ENCODE results near the gene KRT23.
A peak's percentile ranks its signal among the peaks of the same experiment; 100 is the strongest.
"Not testable (repeated sequence)": the region's sequence is repeated elsewhere in the genome, so short reads cannot be mapped to it uniquely, and the experiment has no call there.

Gene KRT23

GRCh38 chr17:40932608-40933007, 4.8 kb downstream of the KRT23 start:
- Mint-ChIP-seq H3K4me1 (no peaks in the 10 kb centered on the region), H3K27me3 (peaks cover 13% of the 10 kb centered on the region), H3K9me3 (no peaks in the 10 kb centered on the region), H3K27ac (no peak overlapping the region), H3K4me3 (no peak overlapping the region)
- no peak for ATAC-seq
- DNase-seq: no peak

DNA sequence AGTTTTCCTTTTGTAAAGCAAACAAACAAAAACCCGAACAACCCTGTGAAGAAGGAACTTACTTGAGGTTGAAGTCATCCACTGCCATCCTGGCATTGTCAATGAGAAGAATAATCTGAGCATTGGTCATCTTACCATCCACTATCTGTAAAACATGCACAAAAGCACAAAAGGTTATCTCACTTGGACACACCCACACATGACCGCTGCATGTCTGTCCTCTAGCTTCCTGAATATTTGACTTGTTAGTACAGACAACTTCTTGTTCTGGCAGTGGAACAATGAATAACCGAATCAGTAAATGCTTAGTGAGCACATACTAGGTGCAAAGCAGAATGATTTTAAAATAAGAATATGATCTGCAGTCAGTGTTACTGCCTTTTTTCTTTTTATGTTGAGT, 6.1 kb downstream of the KRT23 start:
- DNase-seq: no peak

GRCh38 chr17:40926341-40926740, 11.1 kb downstream of the KRT23 start:
- peaks cover 2% of the 10 kb centered on the region for H3K4me1 Mint-ChIP-seq
- H3K27ac Mint-ChIP-seq: no peak overlapping the region
- ATAC-seq: no peak
- peaks cover 22% of the 10 kb centered on the region for H3K27me3 Mint-ChIP-seq
- H3K4me3 Mint-ChIP-seq: no peak overlapping the region
- no peak for DNase-seq
- no peaks in the 10 kb centered on the region for H3K9me3 Mint-ChIP-seq

More for the DNA sequence above, 6.1 kb downstream of the KRT23 start:
- no peak for ATAC-seq
- no peak overlapping the region for H3K4me3 Mint-ChIP-seq
- no peak overlapping the region for H3K27ac Mint-ChIP-seq
- H3K27me3 Mint-ChIP-seq: peaks cover 16% of the 10 kb centered on the region
- H3K4me1 Mint-ChIP-seq: no peaks in the 10 kb centered on the region
- H3K9me3 Mint-ChIP-seq: no peaks in the 10 kb centered on the region

- no peak overlapping the region for H3K4me3 Mint-ChIP-seq
- H3K27me3 Mint-ChIP-seq: peaks cover 21% of the 10 kb centered on the region
- ATAC-seq (no peak), DNase-seq (no peak)
- H3K9me3 Mint-ChIP-seq: no peaks in the 10 kb centered on the region
- peaks cover 7% of the 10 kb centered on the region for H3K4me1 Mint-ChIP-seq
- H3K27ac Mint-ChIP-seq: peak overlapping the region in 1 of 2 donors; percentile 94
These were observed 15.2 kb downstream of the KRT23 start for GRCh38 chr17:40922239-40922638.

DNA sequence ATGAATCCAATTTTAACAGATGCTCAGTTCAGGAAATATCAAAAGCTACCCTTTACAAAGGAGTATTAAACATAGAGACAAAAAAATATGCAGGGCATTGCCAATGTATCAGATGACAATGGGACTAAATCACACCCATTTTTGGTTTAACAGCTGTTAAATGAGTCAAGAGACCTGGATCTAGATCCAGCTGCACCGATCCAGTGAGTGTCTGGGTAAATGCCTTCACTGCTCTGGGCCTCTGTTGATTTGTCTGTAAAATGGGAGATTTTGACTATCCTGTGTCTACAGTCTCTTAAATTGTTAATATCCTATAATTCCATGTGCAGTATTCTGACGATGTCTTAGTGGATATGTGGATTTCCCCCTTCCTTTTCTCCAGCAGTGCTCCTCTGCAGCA, 16.4 kb downstream of the KRT23 start:
- ATAC-seq (no peak), DNase-seq (no peak)
- H3K9me3 Mint-ChIP-seq: no peaks in the 10 kb centered on the region
- no peak overlapping the region for H3K4me3 Mint-ChIP-seq
- no peak overlapping the region for H3K27ac Mint-ChIP-seq
- peaks cover 7% of the 10 kb centered on the region for H3K4me1 Mint-ChIP-seq
- peaks cover 9% of the 10 kb centered on the region for H3K27me3 Mint-ChIP-seq

GRCh38 chr17:40917116-40917515, 20.3 kb downstream of the KRT23 start:
- ATAC-seq, DNase-seq, H3K27ac Mint-ChIP-seq, H3K27me3 Mint-ChIP-seq, H3K9me3 Mint-ChIP-seq, H3K4me3 Mint-ChIP-seq: not testable (repeated sequence)
- H3K4me1 Mint-ChIP-seq: peaks cover 14% of the 10 kb centered on the region

DNA sequence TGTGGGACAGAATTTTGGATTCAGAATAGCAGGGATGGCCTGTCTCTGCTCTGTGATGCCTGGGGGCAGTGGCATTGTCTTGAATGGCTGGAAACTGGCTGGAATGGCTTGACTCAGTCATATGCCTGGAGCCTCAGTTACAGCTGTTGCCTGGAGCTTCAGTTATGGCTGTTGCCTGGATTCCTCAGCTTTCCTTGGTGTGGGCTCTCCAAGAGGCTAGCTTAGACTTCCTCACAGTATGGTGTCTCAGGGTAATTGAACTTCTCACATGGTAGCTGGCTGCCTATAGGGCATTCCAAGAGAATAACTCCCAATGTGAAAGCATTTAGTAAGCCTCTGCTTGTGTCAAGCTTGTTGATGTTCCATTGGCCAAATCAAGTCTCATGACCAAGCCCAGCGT, 21.1 kb downstream of the KRT23 start:
- no peaks in the 10 kb centered on the region for H3K27me3 Mint-ChIP-seq
- H3K4me1 Mint-ChIP-seq: peaks cover 12% of the 10 kb centered on the region
- DNase-seq (no peak), ATAC-seq (no peak)
- H3K27ac Mint-ChIP-seq: no peak overlapping the region
- no peak overlapping the region for H3K4me3 Mint-ChIP-seq
- H3K9me3 Mint-ChIP-seq: no peaks in the 10 kb centered on the region

DNA sequence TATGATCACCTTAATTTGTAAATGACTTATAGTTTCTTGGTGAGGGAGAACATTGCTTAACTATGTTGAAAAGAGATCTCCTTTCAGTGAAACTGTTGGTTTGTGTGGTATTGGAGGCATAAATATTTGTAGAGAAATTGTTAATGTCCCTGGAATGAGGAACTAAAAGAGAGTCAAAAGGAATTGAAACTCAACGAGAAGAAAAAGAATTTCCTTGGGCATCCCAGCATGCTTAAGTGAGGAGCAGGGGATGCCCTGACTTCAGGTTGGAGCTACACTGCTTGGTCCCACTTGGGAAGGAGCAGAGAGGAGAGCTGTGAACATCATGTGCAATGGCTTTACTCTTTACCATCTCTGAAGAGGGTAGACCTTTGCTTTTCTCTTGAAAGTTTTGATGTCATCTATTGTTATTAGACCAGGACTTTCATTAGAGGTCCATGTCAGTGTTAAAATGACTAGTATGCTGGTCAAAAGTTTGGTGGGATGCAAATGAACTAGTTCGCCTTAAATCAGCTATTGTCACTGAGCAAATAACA, 21.7 kb downstream of the KRT23 start:
- ATAC-seq (no peak), DNase-seq (no peak)
- H3K4me3 Mint-ChIP-seq: no peak overlapping the region
- no peaks in the 10 kb centered on the region for H3K27me3 Mint-ChIP-seq
- H3K27ac Mint-ChIP-seq: peak overlapping the region in 1 of 2 donors; percentile 27
- H3K4me1 Mint-ChIP-seq: peaks cover 7% of the 10 kb centered on the region
- no peaks in the 10 kb centered on the region for H3K9me3 Mint-ChIP-seq

DNA sequence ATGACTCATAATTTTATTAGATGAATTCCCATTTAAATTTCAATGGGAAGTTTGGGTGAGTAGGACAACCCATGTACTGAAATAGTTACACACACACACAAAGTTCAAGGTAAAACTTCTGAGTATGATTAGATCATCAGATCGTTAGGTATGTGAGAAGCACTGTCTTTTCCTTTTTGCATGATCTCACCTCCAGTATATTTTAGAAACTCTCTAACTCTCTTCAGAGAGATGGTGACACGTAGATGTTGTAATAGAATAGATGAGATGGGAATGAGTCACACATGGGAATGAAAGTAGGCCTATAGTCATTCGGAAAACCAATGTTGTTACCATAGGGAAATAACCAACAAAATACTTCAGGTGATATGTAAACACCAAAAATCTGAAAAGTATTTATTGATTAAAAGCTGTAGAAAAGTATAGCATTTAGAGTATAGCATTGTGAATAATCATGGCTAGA, 22.2 kb downstream of the KRT23 start:
- Mint-ChIP-seq H3K4me3 (no peak overlapping the region), H3K4me1 (peaks cover 7% of the 10 kb centered on the region), H3K27ac (peak overlapping the region; percentile 27 to 30), H3K27me3 (no peaks in the 10 kb centered on the region), H3K9me3 (no peaks in the 10 kb centered on the region)
- DNase-seq (no peak), ATAC-seq (peak; percentile 88)

GRCh38 chr17:40914075-40914855, 23.2 kb downstream of the KRT23 start:
- H3K4me1 Mint-ChIP-seq: peaks cover 9% of the 10 kb centered on the region
- no peaks in the 10 kb centered on the region for H3K9me3 Mint-ChIP-seq
- DNase-seq (no peak), ATAC-seq (no peak)
- H3K27me3 Mint-ChIP-seq: peaks cover 2% of the 10 kb centered on the region
- H3K4me3 Mint-ChIP-seq: no peak overlapping the region
- H3K27ac Mint-ChIP-seq: no peak overlapping the region

- no peak for DNase-seq
- Mint-ChIP-seq H3K4me1 (peaks cover 12% of the 10 kb centered on the region), H3K27ac (no peak overlapping the region), H3K27me3 (peaks cover 17% of the 10 kb centered on the region), H3K4me3 (no peak overlapping the region), H3K9me3 (no peaks in the 10 kb centered on the region)
- ATAC-seq: no peak
These were observed 24.8 kb downstream of the KRT23 start for GRCh38 chr17:40912486-40913210.

GRCh38 chr17:40910441-40910841, 27.0 kb downstream of the KRT23 start:
- H3K27me3 Mint-ChIP-seq: peaks cover 37% of the 10 kb centered on the region
- DNase-seq: no peak
- no peak for ATAC-seq
- H3K4me1 Mint-ChIP-seq: peaks cover 10% of the 10 kb centered on the region
- no peaks in the 10 kb centered on the region for H3K9me3 Mint-ChIP-seq
- H3K27ac Mint-ChIP-seq: no peak overlapping the region
- no peak overlapping the region for H3K4me3 Mint-ChIP-seq

GRCh38 chr17:40909755-40910154, 27.7 kb downstream of the KRT23 start:
- DNase-seq (no peak), ATAC-seq (no peak)
- peaks cover 5% of the 10 kb centered on the region for H3K4me1 Mint-ChIP-seq
- peaks cover 37% of the 10 kb centered on the region for H3K27me3 Mint-ChIP-seq
- H3K27ac Mint-ChIP-seq: no peak overlapping the region
- no peaks in the 10 kb centered on the region for H3K9me3 Mint-ChIP-seq
- no peak overlapping the region for H3K4me3 Mint-ChIP-seq

DNA sequence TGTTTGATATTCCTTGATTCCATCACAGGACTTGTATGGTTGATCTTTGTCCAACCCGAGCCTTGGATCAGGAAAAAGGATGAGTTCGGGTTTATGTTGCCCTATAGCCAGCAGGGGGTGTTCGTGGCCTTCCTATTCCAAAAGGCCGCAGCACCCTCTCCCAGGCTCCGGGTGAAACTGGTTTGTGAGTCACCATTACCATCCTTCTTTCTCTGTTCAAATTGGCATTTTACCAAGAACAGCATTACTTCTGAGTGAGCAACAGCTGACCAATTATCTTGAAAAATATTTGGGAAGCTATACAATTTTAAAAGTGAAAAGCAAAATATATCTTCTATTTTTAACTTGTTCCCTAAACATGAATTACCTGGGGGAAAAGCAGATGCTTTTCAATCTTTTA, 28.1 kb downstream of the KRT23 start:
- no peaks in the 10 kb centered on the region for H3K9me3 Mint-ChIP-seq
- peak; percentile 89 for ATAC-seq

DNA sequence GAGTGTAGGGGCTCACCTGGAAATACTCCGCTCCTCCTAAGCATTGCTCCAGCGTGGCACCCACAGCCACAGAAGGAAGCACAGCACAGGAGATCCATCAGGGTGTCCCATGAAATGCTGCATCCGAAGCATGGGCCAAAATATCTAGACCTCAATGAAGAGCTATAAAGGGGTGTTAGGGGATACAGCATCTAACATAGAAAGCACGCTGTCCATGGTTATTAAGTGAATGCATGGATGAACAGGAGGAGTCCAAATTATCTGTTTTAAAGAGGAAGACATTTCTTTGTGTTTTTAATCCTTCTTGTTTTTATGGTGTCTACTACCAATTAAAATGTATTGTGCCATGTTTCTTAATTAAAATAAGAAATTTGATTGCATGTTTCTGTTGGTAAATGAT, 30.8 kb downstream of the KRT23 start:
- ATAC-seq (no peak), DNase-seq (no peak)
- no peak overlapping the region for H3K4me3 Mint-ChIP-seq
- H3K9me3 Mint-ChIP-seq: no peaks in the 10 kb centered on the region
- H3K4me1 Mint-ChIP-seq: peaks cover 25% of the 10 kb centered on the region
- no peak overlapping the region for H3K27ac Mint-ChIP-seq
- H3K27me3 Mint-ChIP-seq: peaks cover 44% of the 10 kb centered on the region

More for the DNA sequence above, 28.1 kb downstream of the KRT23 start:
- peak; percentile 55 to 72 for DNase-seq
- H3K27ac Mint-ChIP-seq: peak overlapping the region in 1 of 2 donors; percentile 54
- peaks cover 5% of the 10 kb centered on the region for H3K4me1 Mint-ChIP-seq
- H3K27me3 Mint-ChIP-seq: peaks cover 41% of the 10 kb centered on the region
- H3K4me3 Mint-ChIP-seq: no peak overlapping the region

- no peak for DNase-seq
- Mint-ChIP-seq H3K27ac (no peak overlapping the region), H3K9me3 (no peaks in the 10 kb centered on the region), H3K27me3 (peaks cover 52% of the 10 kb centered on the region), H3K4me3 (no peak overlapping the region), H3K4me1 (peaks cover 27% of the 10 kb centered on the region)
- ATAC-seq: no peak
These were observed 32.1 kb downstream of the KRT23 start for GRCh38 chr17:40905370-40905769.
